C1 segment of cervical spinal cord (tissue), 14 donors: ENCODE measurements around the gene OLFML2B.

Experiments
- DNase-seq, 14 donors: peaks; one replicate each; lab custom pipeline; 2025; lab: John Stamatoyannopoulos, UW

Gene OLFML2B

GRCh38 chr1:161945306-161946060 lies 78.2 kb downstream of the OLFML2B start:
- DNase-seq, result no peak

GRCh38 chr1:161944381-161944780 lies 79.3 kb downstream of the OLFML2B start:
- no peak for DNase-seq

GRCh38 chr1:161943737-161944136 lies 79.9 kb downstream of the OLFML2B start:
- no peak for DNase-seq

GRCh38 chr1:161941726-161942436 lies 81.8 kb downstream of the OLFML2B start:
- no peak for DNase-seq

GRCh38 chr1:161940866-161941591 lies 82.6 kb downstream of the OLFML2B start:
- no peak for DNase-seq

- no peak for DNase-seq
Observed at GRCh38 chr1:161936786-161937185, 86.9 kb downstream of the OLFML2B start.

GRCh38 chr1:161935264-161935663 lies 88.4 kb downstream of the OLFML2B start:
- no peak for DNase-seq

- DNase-seq, result no peak
Observed at GRCh38 chr1:161933592-161934588, 89.8 kb downstream of the OLFML2B start.
